Measurements from ENCODE around the gene PPP1R12B.
"Not testable (repeated sequence)": the region's sequence is repeated elsewhere in the genome, so short reads cannot be mapped to it uniquely, and the experiment has no call there.

DNA sequence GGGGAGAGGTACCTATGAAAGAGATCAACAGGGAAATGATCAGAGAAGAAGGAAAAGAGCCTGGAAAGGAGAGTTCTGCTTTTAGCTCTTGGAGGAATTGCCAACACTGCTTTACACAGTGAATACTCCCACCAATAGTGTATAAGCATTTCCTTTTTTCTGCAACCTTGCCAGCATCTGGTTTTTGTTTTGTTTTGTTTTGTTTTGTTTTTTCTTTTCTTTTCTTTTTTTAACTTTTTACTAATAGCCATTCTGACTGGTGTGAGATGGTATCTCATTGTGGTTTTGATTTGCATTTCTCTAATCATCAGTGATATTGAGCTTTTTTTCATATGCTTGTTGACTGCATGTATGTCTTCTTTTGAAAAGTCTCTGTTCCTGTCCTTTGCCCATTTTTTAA, 165.4 kb downstream of the PPP1R12B start:
- TF ChIP-seq CTCF, POLR2A (IDR thresholded peaks at IDR 0.05): not testable (repeated sequence)

All from uterus (tissue), 2 donors.